Activated CD4-positive, alpha-beta T cell treated with anti-CD3 and anti-CD28 coated beads for 36 hours (primary cell): Measurements from ENCODE around the gene MGAT4A. TPM values are rescaled to one million over a fixed set of nuclear protein-coding genes. Genes with fewer than 3 reads are reported as not detected.

ENCODE experiments used
- ATAC-seq: fragments of 200-7000 bp; cut with Tn5 transposase; one replicate; pipeline ENCODE4 v1.10.0; 2021; ENCODE audit warnings: mild to moderate bottlenecking, moderate library complexity
- CTCF ChIA-PET: fragments of 350-600 bp; sonication (Branson Sonifier 250); formaldehyde crosslinking; loops from one replicate; lab custom pipeline; 2021; ENCODE audit warnings: antibody characterized with exemption; lab: Charles Lee
- POLR2A ChIA-PET: fragments of 350-600 bp; sonication (Branson Sonifier 250); formaldehyde crosslinking; loops from one replicate; lab custom pipeline; 2021; ENCODE audit warnings: antibody characterized with exemption, inconsistent platforms; lab: Charles Lee
- DNase-seq: peaks from one replicate; pipeline ENCODE4 v3.0.0-alpha.2; 2020
- H3K27ac Mint-ChIP-seq: one replicate; pipeline ENCODE4 v1.8.0; 2021; ENCODE audit warnings: mixed read lengths
- H3K27me3 Mint-ChIP-seq: one replicate; pipeline ENCODE4 v1.8.0; 2021; ENCODE audit warnings: mixed read lengths
- H3K36me3 Mint-ChIP-seq: one replicate; pipeline ENCODE4 v1.8.0; 2021; ENCODE audit warnings: low read depth, mixed read lengths
- H3K4me1 Mint-ChIP-seq: one replicate; pipeline ENCODE4 v1.8.0; 2021; ENCODE audit warnings: mixed read lengths
- H3K4me3 Mint-ChIP-seq: one replicate; pipeline ENCODE4 v1.8.0; 2021; ENCODE audit warnings: mild to moderate bottlenecking, moderate library complexity, mixed read lengths
- H3K9me3 Mint-ChIP-seq: one replicate; pipeline ENCODE4 v1.8.0; 2021; ENCODE audit warnings: low read depth, mixed read lengths
- intact Hi-C, 2 experiments: fragments of 100-400 bp; cut with DNase I in 1 of 2; cut with micrococcal nuclease in 1 of 2; formaldehyde crosslinking; loops; one replicate each; pipeline versions ENCODE4 v1.14.2 to v1.15.1; 2022 to 2024; cut with DNase I, micrococcal nuclease
- total RNA-seq, 2 experiments: library from RNA; stranded (reverse); gene quantifications; one replicate each; pipeline ENCODE4 v1.2.3, GENCODE V29; 2021

MGAT4A gene
- total RNA-seq, 2 experiments from 2014 or later = 49.4 to 67.5 TPM

GRCh38 chr2:98693477-98693876, 37.5 kb downstream of the MGAT4A start:
- peak; percentile 49 for ATAC-seq
- H3K27me3 Mint-ChIP-seq = no peaks in the 10 kb centered on the region
- H3K36me3 Mint-ChIP-seq = peaks cover 40% of the 10 kb centered on the region
- POLR2A ChIA-PET = interaction anchor here (0.9 to 1.0 kb wide), 2 partner anchors 9 to 35 kb away, joined by 3 to 4 read pairs; no protein-coding TSS in a partner anchor
- H3K9me3 Mint-ChIP-seq = peaks cover 3% of the 10 kb centered on the region
- intact Hi-C loops = loop anchor here (1.0 to 5.0 kb wide), 7 partner anchors 19 to 79 kb away; partner anchors contain the start of gene MGAT4A (in 1 of the 2)
- DNase-seq = no peak
- peak overlapping the region; percentile 55 for H3K4me3 Mint-ChIP-seq
- H3K27ac Mint-ChIP-seq = peak overlapping the region; percentile 93
- CTCF ChIA-PET = interaction anchor here (0.6 to 2.1 kb wide), 7 partner anchors 9 to 686 kb away, joined by 3 to 7 read pairs (median 4); no protein-coding TSS in a partner anchor
- H3K4me1 Mint-ChIP-seq = peaks cover 86% of the 10 kb centered on the region

GRCh38 chr2:98692090-98693054, 38.6 kb downstream of the MGAT4A start:
- Mint-ChIP-seq H3K27me3 (no peaks in the 10 kb centered on the region), H3K27ac (peak overlapping the region; percentile 93), H3K36me3 (peaks cover 36% of the 10 kb centered on the region), H3K4me1 (peaks cover 89% of the 10 kb centered on the region), H3K4me3 (peak overlapping the region; percentile 55), H3K9me3 (peaks cover 3% of the 10 kb centered on the region)
- intact Hi-C loops = loop anchor here (1.0 to 5.0 kb wide), 7 partner anchors 20 to 80 kb away; partner anchors contain the start of gene MGAT4A (in 1 of the 2)
- peak; percentile 82 for ATAC-seq
- peak; percentile 44 for DNase-seq
- POLR2A ChIA-PET = interaction anchor here (0.7 kb wide), 2 partner anchors 81 to 467 kb away, joined by 3 to 4 read pairs; no protein-coding TSS in a partner anchor
- CTCF ChIA-PET = interaction anchor here (0.6 to 2.1 kb wide), 10 partner anchors 12 to 448 kb away, joined by 3 to 7 read pairs (median 4); no protein-coding TSS in a partner anchor

- ChIA-PET CTCF (interaction anchor here (0.6 to 1.5 kb wide), 9 partner anchors 13 to 449 kb away, joined by 3 to 7 read pairs (median 3); no protein-coding TSS in a partner anchor), POLR2A (interaction anchor here (0.7 kb wide), 1 partner anchor 166 kb away, joined by 5 read pairs; no protein-coding TSS in a partner anchor)
- H3K27ac Mint-ChIP-seq = peak overlapping the region; percentile 96
- DNase-seq (no peak), ATAC-seq (peak; percentile 43)
- H3K27me3 Mint-ChIP-seq = no peaks in the 10 kb centered on the region
- peak overlapping the region; percentile 20 for H3K4me3 Mint-ChIP-seq
- peaks cover 3% of the 10 kb centered on the region for H3K9me3 Mint-ChIP-seq
- intact Hi-C loops = loop anchor here (5.0 kb wide), 2 partner anchors 34 to 81 kb away; no protein-coding TSS in a partner anchor
- H3K4me1 Mint-ChIP-seq = peaks cover 86% of the 10 kb centered on the region
- peaks cover 32% of the 10 kb centered on the region for H3K36me3 Mint-ChIP-seq
Measured at GRCh38 chr2:98691303-98691702, 39.6 kb downstream of the MGAT4A start.

DNA sequence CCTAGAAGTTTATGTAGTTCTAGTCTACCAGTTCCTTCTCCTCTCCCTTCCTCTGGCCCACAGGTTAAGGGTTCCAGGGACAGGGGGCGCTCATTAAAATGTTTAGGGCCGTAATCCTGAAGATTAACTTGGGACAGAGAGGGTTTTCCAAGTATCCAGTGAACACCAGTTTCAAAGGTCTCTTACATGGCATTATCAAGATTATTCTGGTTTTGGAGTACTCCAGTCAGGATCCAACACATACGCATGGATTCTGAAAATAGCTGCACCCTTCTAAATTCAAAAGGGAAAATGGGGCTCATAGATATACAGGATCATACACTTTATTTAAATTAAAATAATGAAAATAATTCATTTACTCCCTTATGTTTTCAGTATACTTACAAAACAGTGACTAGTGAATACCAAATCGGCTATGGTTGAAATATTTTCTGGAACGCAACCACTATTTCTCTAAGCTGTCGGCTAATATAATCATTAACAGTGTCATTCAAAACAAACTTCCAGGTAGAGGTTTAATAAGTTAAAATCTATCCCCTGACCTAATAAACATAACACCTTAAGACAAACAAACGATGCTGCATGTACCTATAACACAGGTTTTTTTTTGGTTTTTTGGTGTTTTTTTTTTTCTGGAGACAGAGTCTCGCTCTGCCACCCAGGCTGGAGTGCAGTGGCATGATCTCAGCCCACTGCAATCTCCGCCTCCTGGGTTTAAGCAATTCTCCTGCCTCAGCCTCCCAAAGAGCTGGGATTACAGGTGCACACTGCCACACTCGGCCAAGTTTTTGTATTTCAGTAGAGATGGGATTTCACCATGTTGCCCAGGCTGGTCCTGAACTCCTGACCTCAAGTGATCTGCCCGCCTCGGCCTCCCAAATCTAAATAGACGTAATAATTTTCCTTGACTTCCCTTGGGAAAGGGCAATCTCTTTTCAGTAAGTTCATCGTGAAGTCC, 44.7 kb downstream of the MGAT4A start:
- peaks cover 77% of the 10 kb centered on the region for H3K4me1 Mint-ChIP-seq
- ATAC-seq = no peak
- H3K4me3 Mint-ChIP-seq = no peak overlapping the region
- H3K27ac Mint-ChIP-seq = peak overlapping the region; percentile 42
- intact Hi-C loops = no loop called here
- ChIA-PET CTCF (interaction anchor here (0.8 to 2.6 kb wide), 8 partner anchors 9 to 37 kb away, joined by 3 to 10 read pairs (median 4); no protein-coding TSS in a partner anchor), POLR2A (interaction anchor here (0.7 kb wide), 2 partner anchors 37 to 220 kb away, joined by 3 to 4 read pairs; no protein-coding TSS in a partner anchor)
- H3K9me3 Mint-ChIP-seq = peaks cover 6% of the 10 kb centered on the region
- DNase-seq = no peak
- peaks cover 21% of the 10 kb centered on the region for H3K36me3 Mint-ChIP-seq
- no peaks in the 10 kb centered on the region for H3K27me3 Mint-ChIP-seq

DNA sequence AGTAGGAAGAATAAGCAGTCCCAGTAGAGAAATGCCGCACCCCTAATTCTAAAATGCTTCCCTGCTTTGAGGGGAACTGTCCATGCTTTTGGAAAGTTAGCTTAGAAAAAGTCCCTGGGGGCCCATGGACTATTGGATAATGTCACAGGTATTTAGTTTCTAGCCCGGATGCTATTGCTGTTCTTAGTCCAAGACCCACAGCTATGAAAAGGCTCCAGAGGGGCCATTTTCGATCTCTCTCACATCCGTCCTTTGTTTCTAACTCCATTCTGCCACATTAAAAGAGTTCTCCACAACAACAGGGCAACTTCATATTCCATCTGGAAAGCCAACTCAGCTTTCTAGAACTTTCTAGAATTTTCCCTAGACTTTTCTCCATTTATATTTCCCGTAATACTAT, 47.2 kb downstream of the MGAT4A start:
- ChIA-PET POLR2A (no interaction called here), CTCF (interaction anchor here (0.9 to 1.8 kb wide), 2 partner anchors 20 to 38 kb away, joined by 3 to 6 read pairs; no protein-coding TSS in a partner anchor)
- Mint-ChIP-seq H3K36me3 (peaks cover 18% of the 10 kb centered on the region), H3K27me3 (no peaks in the 10 kb centered on the region), H3K27ac (peak overlapping the region; percentile 71), H3K9me3 (peaks cover 6% of the 10 kb centered on the region), H3K4me1 (peaks cover 62% of the 10 kb centered on the region), H3K4me3 (no peak overlapping the region)
- no peak for ATAC-seq
- no peak for DNase-seq
- intact Hi-C loops = no loop called here

- ChIA-PET POLR2A (interaction anchor here (1.1 kb wide), 1 partner anchor 13 kb away, joined by 3 read pairs; no protein-coding TSS in a partner anchor), CTCF (interaction anchor here (0.7 to 1.7 kb wide), 6 partner anchors 9 to 91 kb away, joined by 3 to 10 read pairs (median 4); no protein-coding TSS in a partner anchor)
- Mint-ChIP-seq H3K4me3 (no peak overlapping the region), H3K9me3 (peaks cover 5% of the 10 kb centered on the region), H3K27me3 (no peaks in the 10 kb centered on the region), H3K4me1 (peaks cover 47% of the 10 kb centered on the region), H3K27ac (no peak overlapping the region), H3K36me3 (peaks cover 41% of the 10 kb centered on the region)
- intact Hi-C loops = no loop called here
- DNase-seq = no peak
- no peak for ATAC-seq
Measured at GRCh38 chr2:98676742-98677141, 54.2 kb downstream of the MGAT4A start.

DNA sequence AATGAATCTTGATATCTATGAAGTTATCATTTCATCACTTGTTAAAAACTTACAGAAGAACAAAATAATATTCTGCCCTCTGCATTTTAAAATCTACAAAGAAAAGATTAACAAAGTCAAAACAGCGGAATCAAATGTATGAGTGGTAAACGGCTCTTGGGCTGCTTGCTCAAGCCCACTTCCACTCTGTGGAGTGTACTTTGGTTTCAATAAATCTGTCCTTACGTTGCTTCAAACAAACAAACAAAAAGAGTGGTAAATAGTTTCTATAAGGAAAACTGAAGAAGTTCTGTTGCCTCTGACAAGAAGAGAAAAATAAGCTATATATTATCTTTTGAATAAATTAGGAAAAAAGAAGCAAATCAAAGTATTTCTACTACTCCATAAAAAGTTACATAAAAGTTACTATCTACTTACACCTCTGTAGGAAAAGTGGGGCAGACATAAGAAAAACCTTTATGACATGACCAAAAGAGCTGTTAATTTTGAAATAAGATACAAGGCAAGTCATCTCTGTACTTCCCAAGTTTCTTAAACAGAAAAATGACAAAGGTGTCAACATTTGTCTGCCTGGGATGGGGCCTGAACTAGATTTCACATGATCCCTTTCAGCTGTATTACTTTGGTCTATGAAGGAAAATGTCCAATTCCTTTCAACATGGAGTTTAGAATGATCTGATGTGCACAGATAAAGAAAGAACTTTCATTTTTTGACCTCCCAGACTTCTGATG, 56.5 kb downstream of the MGAT4A start:
- H3K27ac Mint-ChIP-seq = peak overlapping the region; percentile 81

DNA sequence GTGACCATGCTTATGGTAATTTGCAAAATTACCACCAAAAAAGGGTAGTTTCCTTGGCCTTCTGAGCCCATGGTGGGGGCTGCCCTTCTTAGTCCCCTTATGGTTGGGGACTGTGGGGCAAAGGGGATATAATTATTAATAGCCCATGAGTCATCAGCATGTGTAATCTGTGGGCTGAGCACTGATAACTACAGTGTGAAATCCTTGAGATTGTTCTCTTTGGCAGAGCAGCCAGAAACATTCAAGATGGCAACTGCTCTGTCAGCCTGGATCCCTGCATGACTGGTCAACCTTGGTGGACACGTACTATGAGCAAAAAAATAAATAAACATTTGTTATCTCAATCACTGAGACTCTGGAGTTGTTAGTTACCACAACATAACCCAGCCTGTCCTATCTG, 61.3 kb downstream of the MGAT4A start:
- DNase-seq (no peak), ATAC-seq (no peak)
- POLR2A ChIA-PET = no interaction called here
- H3K27ac Mint-ChIP-seq = peak overlapping the region; percentile 3
- H3K4me3 Mint-ChIP-seq = no peak overlapping the region
- intact Hi-C loops = no loop called here
- CTCF ChIA-PET = interaction anchor here (0.7 to 1.2 kb wide), 2 partner anchors 86 to 393 kb away, joined by 3 read pairs; no protein-coding TSS in a partner anchor
- peaks cover 31% of the 10 kb centered on the region for H3K9me3 Mint-ChIP-seq
- H3K4me1 Mint-ChIP-seq = peaks cover 69% of the 10 kb centered on the region
- H3K27me3 Mint-ChIP-seq = no peaks in the 10 kb centered on the region
- H3K36me3 Mint-ChIP-seq = peaks cover 87% of the 10 kb centered on the region

More for the DNA sequence above, 56.5 kb downstream of the MGAT4A start:
- ChIA-PET POLR2A (no interaction called here), CTCF (interaction anchor here (1.1 to 2.0 kb wide), 6 partner anchors 13 to 63 kb away, joined by 4 to 7 read pairs (median 5); no protein-coding TSS in a partner anchor)
- intact Hi-C loops = loop anchor here in 1 of 2 experiments (2.0 kb wide), 1 partner anchor 14 kb away; no protein-coding TSS in a partner anchor
- Mint-ChIP-seq H3K9me3 (peaks cover 17% of the 10 kb centered on the region), H3K4me3 (no peak overlapping the region), H3K27me3 (no peaks in the 10 kb centered on the region), H3K36me3 (peaks cover 58% of the 10 kb centered on the region), H3K4me1 (peaks cover 61% of the 10 kb centered on the region)
- ATAC-seq = peak; percentile 69
- DNase-seq = no peak

- Mint-ChIP-seq H3K27me3 (no peaks in the 10 kb centered on the region), H3K27ac (peak overlapping the region; percentile 99), H3K4me3 (no peak overlapping the region), H3K9me3 (peaks cover 19% of the 10 kb centered on the region), H3K4me1 (peaks cover 66% of the 10 kb centered on the region), H3K36me3 (peaks cover 70% of the 10 kb centered on the region)
- ATAC-seq = no peak
- ChIA-PET POLR2A (no interaction called here), CTCF (no interaction called here)
- DNase-seq = no peak
- intact Hi-C loops = no loop called here
Measured at GRCh38 chr2:98665677-98666076, 65.3 kb downstream of the MGAT4A start.
